K562 (cell line): ENCODE results near the gene CCDC7. TPM values are rescaled to one million over a fixed set of nuclear protein-coding genes. Genes with fewer than 3 reads are reported as not detected.

ENCODE experiments used
- BACH1 ChIP-seq: fragments of 200-800 bp; sonication (Bioruptor generic); IDR thresholded peaks from 2 replicates; pipeline ENCODE4 v1.6.1; 2016; ENCODE audit warnings: missing genetic modification characterization, missing compliant biosample characterization
- BDP1 ChIP-seq: IDR thresholded peaks from 3 replicates; pipeline ENCODE4 v1.6.1; 2011; ENCODE audit not compliant: insufficient read length, insufficient read depth
- CBFA2T3 ChIP-seq: fragments of 450-650 bp; IDR thresholded peaks from 2 replicates; pipeline ENCODE4 v1.6.1; 2017
- ESRRB ChIP-seq: fragments of 250-450 bp; sonication (Bioruptor Pico); IDR thresholded peaks from 2 replicates; pipeline ENCODE4 v1.5.0; 2020; ENCODE audit warnings: mild to moderate bottlenecking, moderate library complexity, borderline replicate concordance
- MAFG ChIP-seq: fragments of 450-650 bp; conservative IDR thresholded peaks from 2 replicates; pipeline ENCODE4 v1.6.1; 2016; ENCODE audit warnings: missing genetic modification characterization, missing compliant biosample characterization
- MIER1 ChIP-seq: fragments of 450-650 bp; IDR thresholded peaks from 2 replicates; pipeline ENCODE4 v1.6.1; 2016; ENCODE audit warnings: antibody characterized with exemption, mild to moderate bottlenecking, low read depth
- NCOA6 ChIP-seq: fragments of 450-650 bp; IDR thresholded peaks from 2 replicates; pipeline ENCODE4 v1.6.1; 2017; ENCODE audit warnings: mild to moderate bottlenecking
- NELFE ChIP-seq: IDR thresholded peaks from 2 replicates; pipeline ENCODE4 v1.6.1; 2011; ENCODE audit warnings: mild to moderate bottlenecking; ENCODE audit not compliant: insufficient read depth, insufficient read length
- NFIX ChIP-seq: fragments of 250-450 bp; sonication (Bioruptor Pico); IDR thresholded peaks from 2 replicates; pipeline ENCODE4 v1.4.0; 2020; ENCODE audit warnings: low read depth, mild to moderate bottlenecking, moderate library complexity
- NFRKB ChIP-seq: fragments of 450-650 bp; IDR thresholded peaks from 2 replicates; pipeline ENCODE4 v1.6.1; 2016; ENCODE audit warnings: low read depth
- NONO ChIP-seq, 2 experiments: fragments of 200-400 bp in 1 of 2; fragments of 450-650 bp in 1 of 2; formaldehyde crosslinking in 1 of 2; IDR thresholded peaks; 2 replicates each; pipeline ENCODE4 v1.6.1; 2017; ENCODE audit warnings: low read depth in 2 of 2, mild to moderate bottlenecking in 2 of 2, moderate library complexity in 2 of 2, low read length in 1 of 2
- POLR2AphosphoS5 ChIP-seq: IDR thresholded peaks from 2 replicates; pipeline ENCODE4 v1.6.1; 2011; ENCODE audit warnings: mild to moderate bottlenecking, low read depth, low read length, moderate library complexity; ENCODE audit not compliant: control insufficient read depth, insufficient read depth
- RBM14 ChIP-seq: fragments of 200-400 bp; formaldehyde crosslinking; IDR thresholded peaks from 2 replicates; pipeline ENCODE4 v1.6.1; 2018; ENCODE audit warnings: low read depth, mild to moderate bottlenecking, low read length, moderate library complexity, borderline replicate concordance; ENCODE audit not compliant: insufficient read depth
- RFX1 ChIP-seq: fragments of 450-650 bp; IDR thresholded peaks from 2 replicates; pipeline ENCODE4 v1.6.1; 2016; ENCODE audit warnings: mild to moderate bottlenecking, moderate library complexity
- SMAD4 ChIP-seq: fragments of 250-450 bp; sonication (Bioruptor Pico); conservative IDR thresholded peaks from 2 replicates; pipeline ENCODE4 v1.8.0; 2021; ENCODE audit warnings: inconsistent platforms, mild to moderate bottlenecking, moderate library complexity
- TEAD1 ChIP-seq, 2 experiments: fragments of 450-650 bp in 1 of 2; sonication (generic) in 1 of 2; formaldehyde crosslinking; IDR thresholded peaks; 2 replicates each; pipeline versions ENCODE4 v1.4.0 to v1.8.0; 2020 to 2022; ENCODE audit warnings: mild to moderate bottlenecking in 2 of 2, missing genetic modification reagents in 1 of 2
- TEAD2 ChIP-seq: fragments of 450-650 bp; IDR thresholded peaks from 2 replicates; pipeline ENCODE4 v1.6.1; 2016; ENCODE audit warnings: missing genetic modification characterization, control low read depth, missing compliant biosample characterization
- THRAP3 ChIP-seq: fragments of 450-650 bp; IDR thresholded peaks from 2 replicates; pipeline ENCODE4 v1.6.1; 2016; ENCODE audit warnings: mild to moderate bottlenecking, inconsistent platforms, borderline replicate concordance
- ZNF134 ChIP-seq: fragments of 250-450 bp; sonication (Bioruptor Pico); conservative IDR thresholded peaks from 2 replicates; pipeline ENCODE4 v1.4.0; 2020
- ZNF184 ChIP-seq: sonication (generic); formaldehyde crosslinking; IDR thresholded peaks from 2 replicates; pipeline ENCODE4 v1.5.0; 2020; ENCODE audit warnings: missing genetic modification reagents
- ZNF24 ChIP-seq: fragments of 450-650 bp; IDR thresholded peaks from 2 replicates; pipeline ENCODE4 v1.6.1; 2016
- ZNF717 ChIP-seq: fragments of 250-450 bp; sonication (Bioruptor Pico); IDR thresholded peaks from 2 replicates; pipeline ENCODE4 v1.5.0; 2021
- polyA plus RNA-seq, 8 experiments: library from polyadenylated mRNA; depleted of rRNA in 4 of 8; stranded (reverse) in 5 of 8; unstranded in 3 of 8; fragments of >200 nt; fragmentation: Nextera tagmentation in 2 of 8; fragmentation: Illumina TruSeq in 1 of 8; extraction: Ambion mirVana in 2 of 8; extraction: Trizol in 1 of 8; gene quantifications; 2 replicates each; pipeline versions ENCODE4 v1.2.1 to v1.2.3, GENCODE V29; 2011 to 2014; ENCODE audit warnings: inconsistent platforms in 1 of 8, missing spikeins in 1 of 8
- total RNA-seq, 7 experiments: library from RNA; depleted of rRNA in 6 of 7; stranded (reverse); fragments of >200 nt in 6 of 7; fragmentation: Illumina TruSeq in 2 of 7; extraction: Trizol in 2 of 7; gene quantifications; 2 replicates each; pipeline versions ENCODE4 v1.2.1 to v1.2.3, GENCODE V29; 2011 to 2021; ENCODE audit warnings: low replicate concordance in 1 of 7
- TF ChIP-seq, protein P1 (sequence below): sonication (generic); formaldehyde crosslinking; IDR thresholded peaks from 2 replicates; pipeline ENCODE4 v1.8.0; 2022; ENCODE audit warnings: mild to moderate bottlenecking, low read depth, missing genetic modification reagents
- TF ChIP-seq, protein P2 (sequence below): fragments of 450-650 bp; IDR thresholded peaks from 2 replicates; pipeline ENCODE4 v1.6.1; 2014; ENCODE audit warnings: low read depth, mild to moderate bottlenecking, moderate library complexity, borderline replicate concordance
- TF ChIP-seq, protein P3 (sequence below): fragments of 250-450 bp; sonication (Bioruptor Pico); IDR thresholded peaks from 2 replicates; pipeline ENCODE4 v1.4.0; 2020; ENCODE audit warnings: mild to moderate bottlenecking, moderate library complexity, borderline replicate concordance
- TF ChIP-seq, protein P4 (sequence below): sonication (generic); formaldehyde crosslinking; IDR thresholded peaks from 2 replicates; pipeline ENCODE4 v1.8.0; 2022; ENCODE audit warnings: missing genetic modification reagents, mild to moderate bottlenecking, borderline replicate concordance

The CCDC7 gene
- total and polyA plus RNA-seq, 9 of the 15 experiments (the other 6 are each of a cell fraction or from before 2014, with no cell fraction given): 1.5 to 6.6 (median 2.7) TPM

DNA sequence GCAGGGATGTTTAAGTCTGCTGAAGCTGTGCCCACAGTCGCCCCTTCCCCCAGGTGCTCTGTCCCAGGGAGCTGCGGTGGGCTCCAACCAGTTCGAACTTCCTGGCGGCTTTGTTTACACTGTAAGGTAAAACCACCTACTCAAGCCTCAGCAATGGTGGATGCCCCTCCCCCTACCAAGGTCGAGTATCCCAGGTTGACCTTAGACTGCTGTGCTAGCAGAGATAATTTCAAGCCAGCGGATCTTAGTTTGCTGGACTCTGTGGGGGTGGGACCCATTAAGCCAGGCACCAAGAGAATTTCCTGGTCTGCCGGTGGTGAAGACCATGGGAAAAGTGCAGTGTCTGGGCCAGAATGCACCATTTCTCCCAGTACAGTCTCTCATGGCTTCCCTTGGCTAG is 56.0 kb downstream of the CCDC7 start (continued):
- TF ChIP-seq, protein P1, sequence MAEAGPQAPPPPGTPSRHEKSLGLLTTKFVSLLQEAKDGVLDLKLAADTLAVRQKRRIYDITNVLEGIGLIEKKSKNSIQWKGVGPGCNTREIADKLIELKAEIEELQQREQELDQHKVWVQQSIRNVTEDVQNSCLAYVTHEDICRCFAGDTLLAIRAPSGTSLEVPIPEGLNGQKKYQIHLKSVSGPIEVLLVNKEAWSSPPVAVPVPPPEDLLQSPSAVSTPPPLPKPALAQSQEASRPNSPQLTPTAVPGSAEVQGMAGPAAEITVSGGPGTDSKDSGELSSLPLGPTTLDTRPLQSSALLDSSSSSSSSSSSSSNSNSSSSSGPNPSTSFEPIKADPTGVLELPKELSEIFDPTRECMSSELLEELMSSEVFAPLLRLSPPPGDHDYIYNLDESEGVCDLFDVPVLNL (CRISPR knock-in tag): no peak
- TF ChIP-seq RBM14 (no peak), MAFG (tag) (no peak), CBFA2T3 (peak; percentile 93), ESRRB (no peak), RFX1 (no peak), BDP1 (no peak), TEAD1 (CRISPR knock-in tag; IDR thresholded peaks at IDR 0.05) (no peak), NCOA6 (no peak), ZNF717 (no peak), TEAD2 (tag) (no peak), POLR2AphosphoS5 (peak; percentile 81), BACH1 (no peak), NFIX (CRISPR knock-in tag) (no peak), MIER1 (no peak), ZNF184 (CRISPR knock-in tag) (no peak), NONO (IDR thresholded peaks at IDR 0.05; ENCODE audit: low read depth in 2 of 2, low read length in 1 of 2) (no peak), THRAP3 (no peak), ZNF24 (no peak), SMAD4 (CRISPR knock-in tag) (peak; percentile 40; the same call in 1 of the 2 replicates), ZNF134 (no peak), NELFE (no peak), NFRKB (no peak)
- TF ChIP-seq, protein P2, sequence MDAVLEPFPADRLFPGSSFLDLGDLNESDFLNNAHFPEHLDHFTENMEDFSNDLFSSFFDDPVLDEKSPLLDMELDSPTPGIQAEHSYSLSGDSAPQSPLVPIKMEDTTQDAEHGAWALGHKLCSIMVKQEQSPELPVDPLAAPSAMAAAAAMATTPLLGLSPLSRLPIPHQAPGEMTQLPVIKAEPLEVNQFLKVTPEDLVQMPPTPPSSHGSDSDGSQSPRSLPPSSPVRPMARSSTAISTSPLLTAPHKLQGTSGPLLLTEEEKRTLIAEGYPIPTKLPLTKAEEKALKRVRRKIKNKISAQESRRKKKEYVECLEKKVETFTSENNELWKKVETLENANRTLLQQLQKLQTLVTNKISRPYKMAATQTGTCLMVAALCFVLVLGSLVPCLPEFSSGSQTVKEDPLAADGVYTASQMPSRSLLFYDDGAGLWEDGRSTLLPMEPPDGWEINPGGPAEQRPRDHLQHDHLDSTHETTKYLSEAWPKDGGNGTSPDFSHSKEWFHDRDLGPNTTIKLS: no peak; the same call in 1 of the 2 replicates
- TF ChIP-seq, protein P3, sequence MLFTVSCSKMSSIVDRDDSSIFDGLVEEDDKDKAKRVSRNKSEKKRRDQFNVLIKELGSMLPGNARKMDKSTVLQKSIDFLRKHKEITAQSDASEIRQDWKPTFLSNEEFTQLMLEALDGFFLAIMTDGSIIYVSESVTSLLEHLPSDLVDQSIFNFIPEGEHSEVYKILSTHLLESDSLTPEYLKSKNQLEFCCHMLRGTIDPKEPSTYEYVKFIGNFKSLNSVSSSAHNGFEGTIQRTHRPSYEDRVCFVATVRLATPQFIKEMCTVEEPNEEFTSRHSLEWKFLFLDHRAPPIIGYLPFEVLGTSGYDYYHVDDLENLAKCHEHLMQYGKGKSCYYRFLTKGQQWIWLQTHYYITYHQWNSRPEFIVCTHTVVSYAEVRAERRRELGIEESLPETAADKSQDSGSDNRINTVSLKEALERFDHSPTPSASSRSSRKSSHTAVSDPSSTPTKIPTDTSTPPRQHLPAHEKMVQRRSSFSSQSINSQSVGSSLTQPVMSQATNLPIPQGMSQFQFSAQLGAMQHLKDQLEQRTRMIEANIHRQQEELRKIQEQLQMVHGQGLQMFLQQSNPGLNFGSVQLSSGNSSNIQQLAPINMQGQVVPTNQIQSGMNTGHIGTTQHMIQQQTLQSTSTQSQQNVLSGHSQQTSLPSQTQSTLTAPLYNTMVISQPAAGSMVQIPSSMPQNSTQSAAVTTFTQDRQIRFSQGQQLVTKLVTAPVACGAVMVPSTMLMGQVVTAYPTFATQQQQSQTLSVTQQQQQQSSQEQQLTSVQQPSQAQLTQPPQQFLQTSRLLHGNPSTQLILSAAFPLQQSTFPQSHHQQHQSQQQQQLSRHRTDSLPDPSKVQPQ (CRISPR knock-in tag): no peak
- TF ChIP-seq, protein P4, sequence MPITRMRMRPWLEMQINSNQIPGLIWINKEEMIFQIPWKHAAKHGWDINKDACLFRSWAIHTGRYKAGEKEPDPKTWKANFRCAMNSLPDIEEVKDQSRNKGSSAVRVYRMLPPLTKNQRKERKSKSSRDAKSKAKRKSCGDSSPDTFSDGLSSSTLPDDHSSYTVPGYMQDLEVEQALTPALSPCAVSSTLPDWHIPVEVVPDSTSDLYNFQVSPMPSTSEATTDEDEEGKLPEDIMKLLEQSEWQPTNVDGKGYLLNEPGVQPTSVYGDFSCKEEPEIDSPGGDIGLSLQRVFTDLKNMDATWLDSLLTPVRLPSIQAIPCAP (CRISPR knock-in tag): no peak
